Caco-2 (cell line): Measurements from ENCODE around the gene GRK5. TPM values are rescaled to one million over a fixed set of nuclear protein-coding genes. Genes with fewer than 3 reads are reported as not detected.

Experiments
- BruUV-seq: library from RNA; stranded (reverse); fragments of 400-500 nt; replicated peaks from 2 replicates; lab custom pipeline; 2021; lab: Mats Ljungman, UMichigan
- CTCF ChIA-PET: fragments of 300-600 bp; sonication (Branson Sonifier 250); formaldehyde crosslinking; loops from one replicate; lab custom pipeline; 2022; ENCODE audit warnings: antibody characterized with exemption; lab: Charles Lee
- POLR2A ChIA-PET: fragments of 300-600 bp; sonication (Branson Sonifier 250); formaldehyde crosslinking; loops from one replicate; lab custom pipeline; 2022; ENCODE audit warnings: antibody characterized with exemption; lab: Charles Lee
- DNase-seq, 2 experiments: peaks; one replicate each; pipeline versions ENCODE4 v3.0.0 to v3.0.0-alpha.2; 2020 to 2022
- H3K27me3 ChIP-seq: replicated peaks from 2 replicates; pipeline ENCODE4 v1.6.0; 2011; ENCODE audit warnings: low read length; ENCODE audit not compliant: control insufficient read depth, insufficient read depth
- H3K36me3 ChIP-seq: 2 replicates; pipeline ENCODE4 v1.5.1; 2011; ENCODE audit warnings: low read length; ENCODE audit not compliant: control insufficient read depth, insufficient read depth
- H3K4me1 ChIP-seq: fragments of 250-450 bp; sonication (Bioruptor Pico); 2 replicates; pipeline ENCODE4 v1.5.1; 2020; ENCODE audit warnings: mild to moderate bottlenecking
- H3K4me3 ChIP-seq: 2 replicates; pipeline ENCODE4 v1.5.1; 2011; ENCODE audit warnings: low read depth, mild to moderate bottlenecking, control low read depth, low read length
- H3K9me3 ChIP-seq: fragments of 250-450 bp; sonication (Bioruptor Pico); 2 replicates; pipeline ENCODE4 v1.5.1; 2020; ENCODE audit warnings: mild to moderate bottlenecking, moderate library complexity
- H3K27ac Mint-ChIP-seq: one replicate; pipeline ENCODE4 v1.8.0; 2022; ENCODE audit warnings: mixed read lengths; ENCODE audit not compliant: unreplicated experiment
- H3K27me3 Mint-ChIP-seq: one replicate; pipeline ENCODE4 v1.8.0; 2022; ENCODE audit warnings: mixed read lengths; ENCODE audit not compliant: insufficient read depth, unreplicated experiment
- H3K36me3 Mint-ChIP-seq: one replicate; pipeline ENCODE4 v1.8.0; 2022; ENCODE audit warnings: mild to moderate bottlenecking, mixed read lengths; ENCODE audit not compliant: insufficient read depth, unreplicated experiment
- H3K4me1 Mint-ChIP-seq: one replicate; pipeline ENCODE4 v1.8.0; 2022; ENCODE audit warnings: low read depth, mixed read lengths; ENCODE audit not compliant: unreplicated experiment
- H3K4me3 Mint-ChIP-seq: one replicate; pipeline ENCODE4 v1.8.0; 2022; ENCODE audit warnings: mild to moderate bottlenecking, moderate library complexity, mixed read lengths; ENCODE audit not compliant: unreplicated experiment
- H3K9me3 Mint-ChIP-seq: one replicate; pipeline ENCODE4 v1.8.0; 2022; ENCODE audit warnings: mixed read lengths; ENCODE audit not compliant: unreplicated experiment
- intact Hi-C: fragments of 100-400 bp; cut with micrococcal nuclease; formaldehyde crosslinking; loops from one replicate; pipeline ENCODE4 v1.10.0; 2022; ENCODE audit not compliant: unreplicated experiment
- total RNA-seq: library from RNA; stranded (reverse); gene quantifications from 2 replicates; pipeline ENCODE4 v1.2.3, GENCODE V29; 2022
- TF ChIP-seq, protein P1 (sequence below), 2 experiments: fragments of 200-600 bp in 1 of 2; IDR thresholded peaks; 1 replicate in 1 of 2; 2 replicates in 1 of 2; pipeline versions ENCODE4 v1.5.1 to v1.8.0; 2011 to 2022; ENCODE audit warnings: antibody characterized with exemption in 1 of 2, control low read depth in 1 of 2, inconsistent platforms in 1 of 2, low read depth in 1 of 2, low read length in 1 of 2, mild to moderate bottlenecking in 1 of 2, moderate library complexity in 1 of 2; ENCODE audit not compliant: insufficient read depth in 1 of 2, severe bottlenecking in 1 of 2, unreplicated experiment in 1 of 2

Gene GRK5
- total RNA-seq, 1 experiment from 2014 or later, result 7.7 TPM

DNA sequence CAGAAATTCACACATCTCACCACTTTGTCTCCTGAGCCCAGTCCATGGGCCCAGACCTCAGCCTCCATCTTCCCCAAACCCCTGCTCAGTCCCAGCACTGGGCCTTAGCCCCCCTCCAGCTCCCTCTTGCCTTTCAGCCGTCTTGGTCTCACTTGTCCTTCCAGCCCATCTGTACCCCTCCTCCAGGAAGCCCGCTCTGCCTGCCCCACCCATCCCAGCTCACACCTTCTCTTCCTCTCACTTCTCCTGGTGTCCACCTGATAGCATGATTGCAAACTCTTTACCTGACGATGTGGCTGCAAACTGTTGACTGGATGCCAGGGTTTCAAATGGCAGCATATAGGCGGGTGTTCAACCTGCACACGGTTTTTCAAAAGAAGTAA is 238.6 kb downstream of the GRK5 start:
- Histone ChIP-seq H3K9me3 (no peaks in the 10 kb centered on the region), H3K4me3 (no peak overlapping the region), H3K36me3 (no peaks in the 10 kb centered on the region), H3K4me1 (no peaks in the 10 kb centered on the region), H3K27me3 (no peaks in the 10 kb centered on the region)
- no TSS peak for BruUV-seq
- DNase-seq, result no peak
- H3K27ac Mint-ChIP-seq, result no peak overlapping the region
- no peaks in the 10 kb centered on the region for H3K9me3 Mint-ChIP-seq
- intact Hi-C loops, result loop anchor here (1.0 to 2.0 kb wide), 2 partner anchors 43 to 247 kb away; no protein-coding TSS in a partner anchor
- TF ChIP-seq, protein P1, sequence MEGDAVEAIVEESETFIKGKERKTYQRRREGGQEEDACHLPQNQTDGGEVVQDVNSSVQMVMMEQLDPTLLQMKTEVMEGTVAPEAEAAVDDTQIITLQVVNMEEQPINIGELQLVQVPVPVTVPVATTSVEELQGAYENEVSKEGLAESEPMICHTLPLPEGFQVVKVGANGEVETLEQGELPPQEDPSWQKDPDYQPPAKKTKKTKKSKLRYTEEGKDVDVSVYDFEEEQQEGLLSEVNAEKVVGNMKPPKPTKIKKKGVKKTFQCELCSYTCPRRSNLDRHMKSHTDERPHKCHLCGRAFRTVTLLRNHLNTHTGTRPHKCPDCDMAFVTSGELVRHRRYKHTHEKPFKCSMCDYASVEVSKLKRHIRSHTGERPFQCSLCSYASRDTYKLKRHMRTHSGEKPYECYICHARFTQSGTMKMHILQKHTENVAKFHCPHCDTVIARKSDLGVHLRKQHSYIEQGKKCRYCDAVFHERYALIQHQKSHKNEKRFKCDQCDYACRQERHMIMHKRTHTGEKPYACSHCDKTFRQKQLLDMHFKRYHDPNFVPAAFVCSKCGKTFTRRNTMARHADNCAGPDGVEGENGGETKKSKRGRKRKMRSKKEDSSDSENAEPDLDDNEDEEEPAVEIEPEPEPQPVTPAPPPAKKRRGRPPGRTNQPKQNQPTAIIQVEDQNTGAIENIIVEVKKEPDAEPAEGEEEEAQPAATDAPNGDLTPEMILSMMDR (IDR thresholded peaks at IDR 0.05; ENCODE audit: insufficient read depth in 1 of 2, low read depth in 1 of 2, low read length in 1 of 2, severe bottlenecking in 1 of 2, unreplicated experiment in 1 of 2), result no peak
- no peak overlapping the region for H3K4me3 Mint-ChIP-seq
- H3K27me3 Mint-ChIP-seq, result no peaks in the 10 kb centered on the region
- no peaks in the 10 kb centered on the region for H3K4me1 Mint-ChIP-seq
- POLR2A ChIA-PET, result interaction anchor here (0.6 kb wide), 1 partner anchor 91 kb away, joined by 3 read pairs; no protein-coding TSS in a partner anchor
- no peaks in the 10 kb centered on the region for H3K36me3 Mint-ChIP-seq
- CTCF ChIA-PET, result interaction anchor here (0.6 to 4.8 kb wide), 11 partner anchors 8 to 246 kb away, joined by 3 to 95 read pairs (median 4); partner anchors contain the start of gene GRK5

DNA sequence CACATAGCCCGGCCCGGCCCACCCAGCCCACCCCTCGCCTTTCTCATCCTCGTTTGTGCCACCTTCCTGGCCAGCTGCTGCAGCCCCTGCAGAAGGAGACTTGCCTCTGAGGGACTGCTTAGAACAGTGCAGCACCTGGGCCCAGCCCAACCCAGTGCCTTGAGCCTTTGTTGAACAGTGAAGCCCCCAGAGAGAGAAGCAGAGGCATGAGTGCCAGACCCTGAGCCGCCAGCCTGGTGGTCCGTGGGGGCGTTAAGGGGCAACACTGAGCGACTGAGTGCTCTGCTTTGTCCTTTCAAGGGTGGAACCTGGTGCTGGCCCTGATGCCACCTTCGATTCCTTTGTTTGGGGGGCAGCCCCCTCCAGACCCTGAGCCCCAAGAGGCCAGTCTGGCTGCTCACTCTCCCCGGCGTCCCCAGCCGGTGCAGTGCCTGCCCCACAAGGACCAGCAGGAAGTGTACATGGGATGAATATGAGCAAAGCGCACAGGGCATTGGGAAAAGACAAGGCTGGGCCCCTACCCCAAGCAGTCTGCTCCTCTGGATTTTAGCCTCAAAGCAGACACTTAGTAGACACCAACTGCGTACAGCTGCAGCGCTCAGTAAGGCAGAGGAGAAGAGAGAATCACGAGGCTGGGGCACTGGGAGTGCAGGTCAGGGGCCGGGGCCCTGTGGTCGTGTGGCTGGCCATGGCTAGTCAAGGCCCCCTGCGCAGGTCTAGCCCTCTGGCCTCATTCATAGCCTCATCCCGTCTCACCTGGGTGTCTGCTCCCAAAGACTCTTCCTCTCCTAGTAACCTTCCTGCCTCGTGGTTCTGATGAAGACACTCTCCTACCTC is 239.3 kb downstream of the GRK5 start:
- no peaks in the 10 kb centered on the region for H3K4me1 Mint-ChIP-seq
- no peak overlapping the region for H3K27ac Mint-ChIP-seq
- DNase-seq, result no peak
- H3K27me3 Mint-ChIP-seq, result no peaks in the 10 kb centered on the region
- TF ChIP-seq, protein P1 (IDR thresholded peaks at IDR 0.05; ENCODE audit: insufficient read depth in 1 of 2, low read depth in 1 of 2, low read length in 1 of 2, severe bottlenecking in 1 of 2, unreplicated experiment in 1 of 2), result no peak
- H3K36me3 Mint-ChIP-seq, result no peaks in the 10 kb centered on the region
- no peak overlapping the region for H3K4me3 ChIP-seq
- H3K9me3 ChIP-seq, result no peaks in the 10 kb centered on the region
- no TSS peak for BruUV-seq
- POLR2A ChIA-PET, result no interaction called here
- no peaks in the 10 kb centered on the region for H3K4me1 ChIP-seq
- intact Hi-C loops, result no loop called here
- no peaks in the 10 kb centered on the region for H3K36me3 ChIP-seq
- H3K9me3 Mint-ChIP-seq, result no peaks in the 10 kb centered on the region
- no peak overlapping the region for H3K4me3 Mint-ChIP-seq
- CTCF ChIA-PET, result interaction anchor here (1.7 kb wide), 1 partner anchor 240 kb away, joined by 20 read pairs; the partner anchor contains the start of gene GRK5
- H3K27me3 ChIP-seq, result no peaks in the 10 kb centered on the region

DNA sequence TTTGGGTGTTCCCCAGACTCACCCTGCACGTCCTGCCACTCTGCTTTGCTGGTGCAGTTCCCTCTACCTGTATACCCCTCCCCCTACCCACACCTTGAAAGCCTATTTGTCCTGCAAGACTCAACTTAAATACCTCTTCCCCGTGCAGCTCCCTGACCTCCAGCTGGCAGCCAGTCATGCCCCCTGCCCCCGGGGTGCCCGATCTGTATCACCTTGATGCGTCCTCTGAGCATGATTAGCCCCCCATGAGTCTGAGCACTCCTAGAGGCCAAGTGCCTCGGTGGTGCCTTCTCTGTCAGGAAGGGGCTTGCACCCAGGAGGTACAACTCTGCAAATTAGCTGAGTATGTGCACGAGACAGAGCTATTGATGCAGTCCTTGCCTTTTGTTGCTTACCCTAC is 240.1 kb downstream of the GRK5 start:
- H3K27me3 Mint-ChIP-seq, result no peaks in the 10 kb centered on the region
- DNase-seq, result no peak
- ChIA-PET POLR2A (no interaction called here), CTCF (no interaction called here)
- TF ChIP-seq, protein P1 (IDR thresholded peaks at IDR 0.05; ENCODE audit: insufficient read depth in 1 of 2, low read depth in 1 of 2, low read length in 1 of 2, severe bottlenecking in 1 of 2, unreplicated experiment in 1 of 2), result no peak
- intact Hi-C loops, result no loop called here
- no peak overlapping the region for H3K27ac Mint-ChIP-seq
- H3K36me3 ChIP-seq, result no peaks in the 10 kb centered on the region
- H3K4me3 Mint-ChIP-seq, result no peak overlapping the region
- BruUV-seq, result no TSS peak
- no peaks in the 10 kb centered on the region for H3K4me1 ChIP-seq
- H3K27me3 ChIP-seq, result no peaks in the 10 kb centered on the region
- H3K36me3 Mint-ChIP-seq, result no peaks in the 10 kb centered on the region
- H3K9me3 ChIP-seq, result no peaks in the 10 kb centered on the region
- no peaks in the 10 kb centered on the region for H3K4me1 Mint-ChIP-seq
- no peak overlapping the region for H3K4me3 ChIP-seq
- no peaks in the 10 kb centered on the region for H3K9me3 Mint-ChIP-seq
